ENCODE results near the gene RRP1.

DNA sequence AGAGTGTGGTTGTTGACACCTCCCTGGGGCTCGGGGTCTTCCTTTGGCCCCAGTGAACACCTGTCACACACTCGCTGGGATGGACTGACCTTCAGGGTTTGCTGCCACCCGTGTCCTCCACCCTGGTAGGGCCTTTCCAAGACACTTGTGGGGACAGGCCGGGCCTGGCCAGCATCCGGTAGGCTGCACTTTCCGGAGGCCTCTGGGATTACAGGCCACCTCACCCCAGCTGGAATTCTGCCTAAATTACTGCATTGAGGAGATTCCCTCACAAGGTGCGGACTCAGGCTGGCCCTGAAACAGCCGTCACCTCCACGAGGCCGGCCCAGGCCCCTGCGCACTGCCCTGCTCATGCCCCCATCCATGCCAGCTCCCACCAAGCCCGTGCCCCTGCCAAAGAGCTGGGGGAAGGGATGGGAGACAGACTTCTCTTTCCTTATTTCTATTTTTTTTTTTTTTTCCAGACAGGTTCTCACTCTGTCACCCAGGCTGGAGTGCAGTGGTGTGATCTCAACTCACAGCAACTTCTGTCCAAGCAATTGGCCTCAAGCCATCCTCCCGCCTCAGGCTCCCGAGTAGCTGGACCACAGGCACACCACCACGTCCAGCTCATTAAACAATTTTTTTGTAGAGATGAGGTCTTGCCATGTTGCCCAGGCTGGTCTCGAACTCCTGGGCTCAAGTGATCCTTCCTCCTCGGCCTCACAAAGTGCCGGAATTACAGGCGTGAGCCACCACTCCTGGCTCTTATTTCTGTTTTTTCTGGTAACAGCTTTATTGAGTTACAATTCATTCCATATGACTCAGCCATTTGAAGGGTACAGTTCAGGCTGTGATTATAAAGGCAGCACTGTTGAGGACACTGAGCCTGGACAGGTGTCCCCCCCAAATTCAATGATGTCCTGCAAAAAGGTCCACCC, 24.5 kb upstream of the RRP1 start:
- TF ChIP-seq, protein P1, sequence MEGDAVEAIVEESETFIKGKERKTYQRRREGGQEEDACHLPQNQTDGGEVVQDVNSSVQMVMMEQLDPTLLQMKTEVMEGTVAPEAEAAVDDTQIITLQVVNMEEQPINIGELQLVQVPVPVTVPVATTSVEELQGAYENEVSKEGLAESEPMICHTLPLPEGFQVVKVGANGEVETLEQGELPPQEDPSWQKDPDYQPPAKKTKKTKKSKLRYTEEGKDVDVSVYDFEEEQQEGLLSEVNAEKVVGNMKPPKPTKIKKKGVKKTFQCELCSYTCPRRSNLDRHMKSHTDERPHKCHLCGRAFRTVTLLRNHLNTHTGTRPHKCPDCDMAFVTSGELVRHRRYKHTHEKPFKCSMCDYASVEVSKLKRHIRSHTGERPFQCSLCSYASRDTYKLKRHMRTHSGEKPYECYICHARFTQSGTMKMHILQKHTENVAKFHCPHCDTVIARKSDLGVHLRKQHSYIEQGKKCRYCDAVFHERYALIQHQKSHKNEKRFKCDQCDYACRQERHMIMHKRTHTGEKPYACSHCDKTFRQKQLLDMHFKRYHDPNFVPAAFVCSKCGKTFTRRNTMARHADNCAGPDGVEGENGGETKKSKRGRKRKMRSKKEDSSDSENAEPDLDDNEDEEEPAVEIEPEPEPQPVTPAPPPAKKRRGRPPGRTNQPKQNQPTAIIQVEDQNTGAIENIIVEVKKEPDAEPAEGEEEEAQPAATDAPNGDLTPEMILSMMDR (IDR thresholded peaks at IDR 0.05; ENCODE audit: insufficient read depth, low read length, poor library complexity, severe bottlenecking) = no peak
- no peak for TF ChIP-seq EZH2phosphoT487 (conservative IDR thresholded peaks at IDR 0.05; ENCODE audit: low read length)
